Activated T-cell treated with anti-CD3 and anti-CD28 coated beads for 48 hours (primary cell): ENCODE data around the gene TNNT1.

Experiments used
- DNase-seq: peaks from one replicate; pipeline ENCODE4 v3.0.0-alpha.2; 2020; ENCODE audit warnings: low read depth

TNNT1 gene

DNA sequence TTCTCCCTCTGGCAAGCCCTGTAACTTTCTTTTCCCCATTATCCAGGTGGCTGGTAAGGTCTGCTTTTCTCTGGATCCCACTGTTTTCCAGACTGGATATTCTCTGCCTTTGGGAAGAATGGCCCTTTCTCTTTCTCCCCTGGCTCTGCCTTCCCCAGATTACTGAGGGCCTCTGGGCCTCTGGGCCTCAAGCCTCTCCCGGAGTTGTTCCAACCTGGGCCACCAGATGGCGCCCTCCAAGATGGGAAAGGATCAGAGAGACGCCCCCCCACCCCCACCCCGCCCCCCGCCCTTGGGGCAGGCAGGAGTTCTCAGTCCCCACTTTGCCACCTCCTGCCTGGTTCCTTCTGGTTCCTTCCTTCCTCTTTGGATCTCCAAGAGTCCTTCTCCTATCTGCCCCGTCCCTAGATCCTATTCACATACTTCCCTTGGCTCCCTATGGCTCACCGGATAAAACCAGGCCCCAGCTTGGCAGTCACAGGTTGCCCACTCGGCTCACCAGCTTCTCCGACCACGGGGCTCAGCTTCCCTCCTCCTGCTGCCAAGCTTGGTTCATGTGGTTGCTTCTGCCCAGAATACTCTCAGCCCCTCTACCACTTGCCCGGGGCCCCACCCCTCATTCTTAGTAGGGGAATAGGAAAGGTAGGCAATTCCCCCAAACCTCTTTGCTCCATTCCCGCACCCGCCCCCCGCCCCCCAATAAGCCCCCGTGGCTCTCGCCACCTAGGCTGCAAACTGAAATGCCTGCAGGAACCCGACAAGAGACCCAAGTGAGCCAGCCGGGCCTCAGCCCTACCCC is 60.3 kb downstream of the TNNT1 start:
- DNase-seq: peak; percentile 77

DNA sequence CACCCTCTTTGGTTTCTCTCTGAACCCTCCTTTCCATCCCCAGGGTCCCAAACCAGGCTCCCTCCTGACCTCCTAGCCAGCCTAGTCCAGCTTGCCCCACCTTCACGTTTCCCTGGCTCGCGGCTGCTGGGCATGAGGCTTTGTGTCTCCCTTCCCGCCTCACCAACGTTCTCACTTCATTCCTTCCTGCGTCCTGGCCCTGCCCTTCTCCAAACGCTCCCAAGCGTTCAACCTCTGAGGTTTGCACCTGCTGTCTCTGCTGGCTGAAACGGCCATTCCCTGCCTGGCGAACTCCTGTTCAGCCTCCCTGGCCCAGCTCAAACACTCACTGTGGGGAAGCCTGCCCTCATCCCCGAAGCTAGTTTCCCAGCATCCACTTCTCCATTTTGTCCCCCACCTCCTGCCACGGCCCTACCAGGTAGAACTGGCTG is 61.0 kb downstream of the TNNT1 start:
- no peak for DNase-seq

GRCh38 chr19:55087542-55087901 is 61.5 kb downstream of the TNNT1 start:
- no peak for DNase-seq

- peak; percentile 53 for DNase-seq
Observed at GRCh38 chr19:55086730-55087541, 62.1 kb downstream of the TNNT1 start.

DNA sequence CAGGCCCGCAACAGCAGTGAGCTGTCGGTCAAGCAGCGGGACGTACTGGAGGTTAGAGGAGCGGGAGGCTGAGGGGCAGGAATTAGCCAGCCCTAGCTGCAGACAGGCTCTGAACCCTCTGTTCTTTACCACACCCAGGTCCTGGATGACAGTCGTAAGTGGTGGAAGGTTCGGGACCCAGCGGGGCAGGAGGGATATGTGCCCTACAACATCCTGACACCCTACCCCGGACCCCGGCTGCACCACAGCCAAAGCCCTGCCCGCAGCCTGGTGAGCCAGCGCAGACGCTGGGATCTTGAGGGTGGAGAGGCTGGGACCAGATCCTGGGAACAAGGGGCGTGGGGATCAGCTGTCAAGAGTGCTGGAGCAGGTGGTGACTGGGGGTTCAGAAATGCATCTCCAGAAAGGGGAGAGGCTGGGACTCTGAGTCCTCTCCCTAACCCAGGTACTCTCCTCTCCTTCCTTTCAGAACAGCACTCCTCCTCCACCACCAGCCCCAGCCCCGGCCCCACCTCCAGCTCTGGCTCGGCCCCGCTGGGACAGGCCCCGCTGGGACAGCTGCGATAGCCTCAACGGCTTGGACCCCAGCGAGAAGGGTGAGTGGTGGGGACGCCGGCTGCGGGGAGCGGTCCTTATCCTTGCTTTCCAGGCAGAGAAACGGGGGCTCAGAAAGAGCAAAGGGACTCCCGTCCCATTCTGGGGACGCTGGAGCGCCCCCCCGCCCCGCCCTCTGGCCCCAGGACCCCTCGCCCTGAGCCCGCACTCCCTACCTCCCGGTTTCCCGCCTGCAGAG is 62.9 kb downstream of the TNNT1 start:
- no peak for DNase-seq

GRCh38 chr19:55084416-55084815 is 64.6 kb downstream of the TNNT1 start:
- DNase-seq: no peak

DNA sequence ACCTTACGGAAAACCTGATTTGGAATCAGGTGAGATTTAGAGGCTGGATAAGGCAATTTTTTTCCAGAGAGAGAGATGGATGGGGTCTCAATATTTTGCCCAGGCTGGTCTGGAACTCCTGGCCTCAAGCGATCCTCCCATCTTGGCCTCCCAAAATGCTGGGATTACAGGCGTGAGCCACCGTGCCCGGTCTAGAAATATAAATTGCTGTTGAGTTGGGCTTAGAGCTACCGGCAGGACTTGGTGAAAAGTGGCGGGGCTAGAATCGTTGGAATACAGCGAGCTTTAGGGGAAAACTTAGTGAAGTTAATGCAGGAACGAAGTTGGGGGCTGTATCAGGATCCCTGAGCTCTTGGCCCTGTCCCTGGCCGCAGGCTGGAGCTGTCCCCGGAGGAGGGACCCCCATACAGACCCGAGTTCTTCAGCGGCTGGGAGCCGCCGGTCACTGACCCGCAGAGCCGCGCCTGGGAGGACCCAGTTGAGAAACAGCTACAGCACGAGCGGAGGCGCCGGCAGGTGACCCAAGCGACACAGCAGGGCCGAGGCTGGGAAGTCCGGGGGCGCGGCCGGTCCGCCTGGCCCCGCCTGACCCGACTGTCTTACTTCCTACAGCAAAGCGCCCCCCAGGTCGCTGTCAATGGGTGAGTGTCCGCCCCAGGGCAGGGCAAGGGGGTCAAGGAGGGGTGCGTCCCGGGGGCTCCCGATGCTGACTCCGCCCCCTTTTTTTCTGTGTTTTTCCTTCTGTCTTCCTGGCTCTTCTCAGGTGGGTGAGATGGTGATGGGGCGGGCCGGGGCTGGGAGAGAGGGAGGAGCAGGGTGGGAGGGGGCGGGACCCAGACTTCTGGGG is 65.8 kb downstream of the TNNT1 start:
- DNase-seq: no peak
